ACC112 (cell line): Measurements from ENCODE around the gene ROBO1.
"Not testable (repeated sequence)": the region's sequence is repeated elsewhere in the genome, so short reads cannot be mapped to it uniquely, and the experiment has no call there.

Experiments
- H2AFZ ChIP-seq: fragments of 200-600 bp; sonication (generic); one replicate; pipeline ENCODE4 v1.6.0; 2017; ENCODE audit warnings: antibody characterized with exemption, low read length; ENCODE audit not compliant: unreplicated experiment
- H3K27ac ChIP-seq: fragments of 200-600 bp; sonication (generic); 2 replicates; pipeline ENCODE4 v1.5.1; 2014; ENCODE audit warnings: low read depth, mild to moderate bottlenecking, antibody characterized with exemption, low read length, moderate library complexity
- H3K27me3 ChIP-seq: fragments of 200-600 bp; sonication (generic); 2 replicates; pipeline ENCODE4 v1.6.1; 2014; ENCODE audit warnings: mild to moderate bottlenecking, antibody characterized with exemption, low read length, moderate library complexity, mixed read lengths; ENCODE audit not compliant: insufficient read depth
- H3K36me3 ChIP-seq: fragments of 200-600 bp; sonication (generic); 2 replicates; pipeline ENCODE4 v1.6.1; 2016; ENCODE audit warnings: mild to moderate bottlenecking, antibody characterized with exemption, low read length, moderate library complexity, mixed read lengths; ENCODE audit not compliant: insufficient read depth
- H3K4me1 ChIP-seq: fragments of 200-600 bp; sonication (generic); one replicate; pipeline ENCODE4 v1.6.1; 2016; ENCODE audit warnings: low read length, mixed read lengths; ENCODE audit not compliant: insufficient read depth, unreplicated experiment, control insufficient read depth
- H3K4me3 ChIP-seq: fragments of 200-600 bp; sonication (generic); 2 replicates; pipeline ENCODE4 v1.5.1; 2014; ENCODE audit warnings: mild to moderate bottlenecking, low read depth, low read length
- H3K79me2 ChIP-seq: fragments of 200-600 bp; sonication (generic); one replicate; pipeline ENCODE4 v1.6.0; 2016; ENCODE audit warnings: low read length; ENCODE audit not compliant: control insufficient read depth, unreplicated experiment, insufficient read depth

Gene ROBO1

DNA sequence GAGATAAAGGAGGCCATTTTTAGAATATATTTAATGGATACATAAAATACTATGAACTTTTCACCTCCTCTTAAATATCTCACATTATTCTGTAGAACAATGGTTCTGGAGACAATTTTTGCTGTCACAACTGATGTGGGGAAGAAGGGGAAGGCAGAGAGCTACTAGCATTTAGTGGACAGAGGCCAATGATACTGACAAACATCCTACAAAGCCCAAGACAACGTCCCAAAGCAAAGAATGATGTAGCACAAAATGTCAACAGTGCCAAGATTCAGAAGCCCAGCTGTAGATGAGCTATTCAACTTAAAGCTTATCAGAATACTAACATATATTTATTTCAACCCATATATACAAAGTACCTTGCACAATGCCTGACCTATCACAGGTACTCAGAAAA, 1069.4 kb downstream of the ROBO1 start:
- no peaks in the 10 kb centered on the region for H3K79me2 ChIP-seq
- H3K27ac ChIP-seq = no peak overlapping the region
- no peaks in the 10 kb centered on the region for H3K27me3 ChIP-seq
- no peaks in the 10 kb centered on the region for H3K36me3 ChIP-seq
- H2AFZ ChIP-seq = no peak overlapping the region
- peaks cover 9% of the 10 kb centered on the region for H3K4me1 ChIP-seq
- no peak overlapping the region for H3K4me3 ChIP-seq

DNA sequence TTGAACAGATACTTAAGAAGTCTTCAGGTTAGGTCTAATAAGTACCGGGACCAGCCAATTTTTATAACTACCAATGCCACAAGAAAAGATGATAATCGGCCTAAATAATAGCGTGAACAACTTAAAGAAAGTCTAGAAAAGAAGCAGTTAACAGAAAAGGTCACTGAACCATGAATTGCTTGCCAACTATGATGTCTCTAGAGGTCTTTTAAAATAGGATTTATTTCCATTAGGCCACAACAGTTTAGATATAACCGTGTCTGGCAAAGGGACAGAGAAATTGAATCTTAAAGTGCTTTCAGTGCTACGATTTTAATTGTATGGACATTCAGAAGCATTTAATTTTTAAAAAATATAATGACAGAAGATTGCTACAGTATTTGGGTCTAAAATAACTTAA, 1070.4 kb downstream of the ROBO1 start:
- peak overlapping the region; percentile 31 for H2AFZ ChIP-seq
- H3K27ac ChIP-seq = peak overlapping the region; percentile 21; the same call in 1 of the 2 replicates
- H3K79me2 ChIP-seq = no peaks in the 10 kb centered on the region
- no peak overlapping the region for H3K4me3 ChIP-seq
- no peaks in the 10 kb centered on the region for H3K36me3 ChIP-seq
- no peaks in the 10 kb centered on the region for H3K27me3 ChIP-seq
- H3K4me1 ChIP-seq = peaks cover 9% of the 10 kb centered on the region

GRCh38 chr3:78690766-78691165, 1077.0 kb downstream of the ROBO1 start:
- Histone ChIP-seq H3K27me3 (no peaks in the 10 kb centered on the region), H3K4me1 (peaks cover 11% of the 10 kb centered on the region), H2AFZ (no peak overlapping the region), H3K4me3 (no peak overlapping the region), H3K36me3 (no peaks in the 10 kb centered on the region), H3K27ac (no peak overlapping the region), H3K79me2 (no peaks in the 10 kb centered on the region)

GRCh38 chr3:78689378-78689777, 1078.4 kb downstream of the ROBO1 start:
- no peak overlapping the region for H3K27ac ChIP-seq
- peaks cover 11% of the 10 kb centered on the region for H3K4me1 ChIP-seq
- H2AFZ ChIP-seq = no peak overlapping the region
- H3K27me3 ChIP-seq = no peaks in the 10 kb centered on the region
- no peaks in the 10 kb centered on the region for H3K79me2 ChIP-seq
- 0 out of 2 replicates have a peak, but pooled peaks cover 3% of the 10 kb centered on the region for H3K36me3 ChIP-seq
- H3K4me3 ChIP-seq = no peak overlapping the region

- H2AFZ ChIP-seq = no peak overlapping the region
- H3K4me3 ChIP-seq = no peak overlapping the region
- no peaks in the 10 kb centered on the region for H3K27me3 ChIP-seq
- H3K79me2 ChIP-seq = no peaks in the 10 kb centered on the region
- H3K36me3 ChIP-seq = peaks cover 8% of the 10 kb centered on the region; the same call in 1 of the 2 replicates
- peaks cover 11% of the 10 kb centered on the region for H3K4me1 ChIP-seq
- H3K27ac ChIP-seq = no peak overlapping the region
Measured at GRCh38 chr3:78687520-78687919, 1080.3 kb downstream of the ROBO1 start.

- H3K4me1 ChIP-seq = no peaks in the 10 kb centered on the region
- no peak overlapping the region for H3K27ac ChIP-seq
- H3K27me3 ChIP-seq = no peaks in the 10 kb centered on the region
- no peak overlapping the region for H2AFZ ChIP-seq
- H3K4me3 ChIP-seq = no peak overlapping the region
- peaks cover 8% of the 10 kb centered on the region; the same call in 1 of the 2 replicates for H3K36me3 ChIP-seq
- no peaks in the 10 kb centered on the region for H3K79me2 ChIP-seq
Measured at GRCh38 chr3:78683284-78683683, 1084.5 kb downstream of the ROBO1 start.

DNA sequence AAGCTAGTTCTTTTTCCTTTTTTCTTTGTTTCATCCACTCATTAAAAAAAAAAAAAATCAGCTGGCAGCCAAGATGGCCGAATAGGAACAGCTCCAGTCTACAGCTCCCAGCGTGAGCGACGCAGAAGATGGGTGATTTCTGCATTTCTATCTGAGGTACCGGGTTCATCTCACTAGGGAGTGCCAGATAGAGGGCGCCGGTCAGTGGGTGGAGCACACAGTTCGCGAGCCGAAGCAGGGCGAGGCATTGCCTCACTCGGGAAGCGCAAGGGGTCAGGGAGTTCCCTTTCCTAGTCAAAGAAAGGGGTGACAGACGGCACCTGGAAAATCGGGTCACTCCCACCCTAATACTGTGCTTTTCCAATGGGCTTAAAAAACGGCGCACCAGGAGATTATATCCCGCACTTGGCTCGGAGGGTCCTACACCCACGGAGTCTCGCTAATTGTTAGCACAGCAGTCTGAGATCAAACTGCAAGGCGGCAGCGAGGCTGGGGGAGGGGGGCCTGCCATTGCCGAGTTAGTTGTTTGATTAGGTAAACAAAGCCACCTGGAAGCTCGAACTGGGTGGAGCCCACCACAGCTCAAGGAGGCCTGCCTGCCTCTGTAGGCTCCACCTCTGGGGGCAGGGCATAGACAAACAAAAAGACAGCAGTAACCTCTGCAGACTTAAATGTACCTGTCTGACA, 1092.5 kb downstream of the ROBO1 start:
- H3K27ac ChIP-seq, H3K79me2 ChIP-seq, H3K36me3 ChIP-seq, H3K27me3 ChIP-seq, H3K4me3 ChIP-seq, H2AFZ ChIP-seq, H3K4me1 ChIP-seq: not testable (repeated sequence)

DNA sequence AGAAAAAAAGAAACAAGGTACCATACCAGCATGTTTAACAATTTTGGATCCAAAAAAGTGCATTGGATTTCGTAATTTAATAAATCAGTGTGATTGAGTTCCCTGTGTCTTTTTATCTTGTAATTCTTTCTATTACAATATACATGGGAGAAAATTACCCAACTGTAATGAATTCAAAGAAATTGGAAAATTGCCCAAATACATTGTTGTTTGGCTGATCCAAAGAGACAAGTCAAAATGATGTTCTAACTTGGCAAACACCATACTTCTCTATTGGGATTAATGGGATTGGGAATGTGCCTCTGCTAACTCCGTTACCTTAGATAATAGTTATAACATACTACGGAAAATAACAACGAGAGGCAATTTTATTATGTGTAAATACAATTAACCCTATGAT, 1097.1 kb downstream of the ROBO1 start:
- no peaks in the 10 kb centered on the region for H3K27me3 ChIP-seq
- H3K79me2 ChIP-seq = no peaks in the 10 kb centered on the region
- no peaks in the 10 kb centered on the region for H3K36me3 ChIP-seq
- H3K4me1 ChIP-seq = no peaks in the 10 kb centered on the region
- H2AFZ ChIP-seq = no peak overlapping the region
- no peak overlapping the region for H3K27ac ChIP-seq
- no peak overlapping the region for H3K4me3 ChIP-seq

- no peaks in the 10 kb centered on the region for H3K36me3 ChIP-seq
- no peaks in the 10 kb centered on the region for H3K79me2 ChIP-seq
- H3K4me1 ChIP-seq = no peaks in the 10 kb centered on the region
- H3K27me3 ChIP-seq = no peaks in the 10 kb centered on the region
- H3K27ac ChIP-seq = no peak overlapping the region
- no peak overlapping the region for H2AFZ ChIP-seq
- H3K4me3 ChIP-seq = no peak overlapping the region
Measured at GRCh38 chr3:78670094-78670493, 1097.7 kb downstream of the ROBO1 start.

DNA sequence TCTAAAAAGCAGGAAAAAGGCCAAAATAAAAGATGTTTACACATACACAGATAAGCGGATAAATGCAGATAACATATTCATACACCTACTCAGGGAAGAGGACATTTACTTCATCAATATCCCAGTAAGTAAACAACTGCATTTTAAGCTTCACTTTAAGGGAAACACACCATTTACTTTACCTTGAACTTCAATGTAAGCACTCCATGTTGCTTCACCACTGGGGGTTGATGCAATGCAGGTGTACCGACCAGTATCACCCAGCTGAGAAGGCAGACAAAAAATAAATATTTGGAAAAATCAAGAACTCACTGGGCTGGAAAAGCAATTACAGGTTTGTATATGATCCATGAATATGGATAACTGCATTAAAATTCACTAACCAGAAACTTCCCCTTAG, 1099.5 kb downstream of the ROBO1 start:
- H3K4me1 ChIP-seq = no peaks in the 10 kb centered on the region
- no peaks in the 10 kb centered on the region for H3K79me2 ChIP-seq
- H3K36me3 ChIP-seq = no peaks in the 10 kb centered on the region
- no peak overlapping the region for H3K4me3 ChIP-seq
- H3K27ac ChIP-seq = no peak overlapping the region
- no peaks in the 10 kb centered on the region for H3K27me3 ChIP-seq
- H2AFZ ChIP-seq = no peak overlapping the region

- no peak overlapping the region for H3K27ac ChIP-seq
- no peak overlapping the region for H2AFZ ChIP-seq
- H3K36me3 ChIP-seq = no peaks in the 10 kb centered on the region
- H3K4me3 ChIP-seq = no peak overlapping the region
- no peaks in the 10 kb centered on the region for H3K79me2 ChIP-seq
- H3K4me1 ChIP-seq = no peaks in the 10 kb centered on the region
- H3K27me3 ChIP-seq = no peaks in the 10 kb centered on the region
Measured at GRCh38 chr3:78666470-78666800, 1101.4 kb downstream of the ROBO1 start.
